Activated CD4-positive, alpha-beta T cell treated with anti-CD3 and anti-CD28 coated beads for 36 hours (primary cell): Measurements from ENCODE around the gene PJA2. TPM values are rescaled to one million over a fixed set of nuclear protein-coding genes. Genes with fewer than 3 reads are reported as not detected.

Experiments
- ATAC-seq: fragments of 200-7000 bp; cut with Tn5 transposase; one replicate; pipeline ENCODE4 v1.10.0; 2021; ENCODE audit warnings: mild to moderate bottlenecking, moderate library complexity
- CTCF ChIA-PET: fragments of 350-600 bp; sonication (Branson Sonifier 250); formaldehyde crosslinking; loops from one replicate; lab custom pipeline; 2021; ENCODE audit warnings: antibody characterized with exemption; lab: Charles Lee
- POLR2A ChIA-PET: fragments of 350-600 bp; sonication (Branson Sonifier 250); formaldehyde crosslinking; loops from one replicate; lab custom pipeline; 2021; ENCODE audit warnings: antibody characterized with exemption, inconsistent platforms; lab: Charles Lee
- DNase-seq: peaks from one replicate; pipeline ENCODE4 v3.0.0-alpha.2; 2020
- H3K27ac Mint-ChIP-seq: one replicate; pipeline ENCODE4 v1.8.0; 2021; ENCODE audit warnings: mixed read lengths
- H3K27me3 Mint-ChIP-seq: one replicate; pipeline ENCODE4 v1.8.0; 2021; ENCODE audit warnings: mixed read lengths
- H3K36me3 Mint-ChIP-seq: one replicate; pipeline ENCODE4 v1.8.0; 2021; ENCODE audit warnings: low read depth, mixed read lengths
- H3K4me1 Mint-ChIP-seq: one replicate; pipeline ENCODE4 v1.8.0; 2021; ENCODE audit warnings: mixed read lengths
- H3K4me3 Mint-ChIP-seq: one replicate; pipeline ENCODE4 v1.8.0; 2021; ENCODE audit warnings: mild to moderate bottlenecking, moderate library complexity, mixed read lengths
- H3K9me3 Mint-ChIP-seq: one replicate; pipeline ENCODE4 v1.8.0; 2021; ENCODE audit warnings: low read depth, mixed read lengths
- intact Hi-C, 2 experiments: fragments of 100-400 bp; cut with DNase I in 1 of 2; cut with micrococcal nuclease in 1 of 2; formaldehyde crosslinking; loops; one replicate each; pipeline versions ENCODE4 v1.14.2 to v1.15.1; 2022 to 2024; cut with DNase I, micrococcal nuclease
- total RNA-seq, 2 experiments: library from RNA; stranded (reverse); gene quantifications; one replicate each; pipeline ENCODE4 v1.2.3, GENCODE V29; 2021

The PJA2 gene
- total RNA-seq, 2 experiments from 2014 or later = 51.8 to 56.4 TPM

DNA sequence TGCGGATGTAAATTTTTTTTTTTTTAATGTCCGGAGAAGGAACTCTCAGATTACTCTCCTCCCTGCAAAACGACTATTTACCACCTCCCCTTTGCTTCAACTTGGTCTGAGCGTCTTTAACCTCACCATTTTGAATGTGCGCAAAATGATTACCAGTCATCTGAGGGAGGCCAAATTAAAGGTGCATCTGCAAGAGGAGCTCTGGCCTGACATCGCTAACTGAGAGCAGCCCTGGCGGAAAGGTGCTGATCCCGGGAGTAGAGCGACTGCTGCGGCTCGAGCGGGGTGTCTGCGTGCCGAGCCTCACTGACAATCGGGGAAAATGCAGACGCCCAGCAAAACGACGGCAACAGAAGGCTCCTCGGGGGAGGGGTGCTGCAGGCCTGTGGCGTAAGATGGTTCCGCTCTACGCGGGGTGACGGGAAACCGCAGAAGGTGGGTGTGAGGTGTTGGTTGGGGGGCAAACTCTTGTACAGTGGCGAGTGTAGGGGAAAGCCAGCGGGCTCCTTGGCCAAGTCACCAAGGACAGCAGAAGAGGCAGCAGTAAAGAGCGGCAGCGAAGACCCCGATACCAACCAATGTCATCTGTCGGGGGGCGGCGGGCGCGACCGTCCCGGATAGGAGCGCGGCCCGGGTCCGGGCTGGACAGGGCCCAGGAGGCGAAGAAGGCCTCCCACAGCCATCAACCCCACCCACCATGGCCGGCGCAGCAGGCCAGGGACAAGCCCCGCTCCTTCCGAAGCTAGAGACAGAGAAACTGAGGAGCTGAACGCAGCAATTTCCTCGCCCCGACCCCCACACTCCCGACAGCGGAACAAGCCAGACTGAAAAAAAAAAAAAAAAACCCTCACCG, 557 bp downstream of the PJA2 start:
- intact Hi-C loops = loop anchor here (5.0 to 10.0 kb wide), 6 partner anchors 37 to 1846 kb away; partner anchors contain the start of gene WDR36 (in 1 of the 2)
- ChIA-PET POLR2A (interaction anchor here (0.7 kb wide), 2 partner anchors 80 to 1220 kb away, joined by 3 to 5 read pairs; no protein-coding TSS in a partner anchor), CTCF (interaction anchor here (1.0 to 1.3 kb wide), 3 partner anchors 12 to 39 kb away, joined by 3 read pairs; no protein-coding TSS in a partner anchor)
- Mint-ChIP-seq H3K4me3 (peak overlapping the region; percentile 99), H3K27me3 (no peaks in the 10 kb centered on the region), H3K9me3 (peaks cover 4% of the 10 kb centered on the region), H3K36me3 (peaks cover 10% of the 10 kb centered on the region), H3K27ac (peak overlapping the region; percentile 99), H3K4me1 (peaks cover 45% of the 10 kb centered on the region)
- DNase-seq = peak; percentile 89
- peak; percentile 14 for ATAC-seq

DNA sequence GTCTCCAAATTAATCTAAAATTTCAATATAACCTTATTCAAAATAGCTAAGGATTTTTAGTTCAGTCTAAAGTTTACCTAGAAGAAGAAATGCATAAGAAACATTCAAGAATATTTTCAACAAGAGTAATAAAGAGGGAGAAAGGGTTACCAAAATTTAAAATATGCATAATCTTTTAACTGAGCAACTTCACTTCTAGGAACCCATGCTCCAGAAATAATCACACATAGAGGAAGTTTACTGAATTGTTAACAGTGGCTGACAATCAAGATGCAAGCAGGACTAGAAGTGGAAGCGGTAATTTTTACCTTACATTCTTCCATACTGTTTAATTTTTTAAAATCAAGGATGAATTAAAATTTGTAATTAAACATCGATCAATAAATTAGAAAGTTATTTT, 1.9 kb downstream of the PJA2 start:
- H3K4me3 Mint-ChIP-seq = peak overlapping the region; percentile 99
- ChIA-PET POLR2A (interaction anchor here (0.6 kb wide), 1 partner anchor 220 kb away, joined by 8 read pairs; no protein-coding TSS in a partner anchor), CTCF (no interaction called here)
- no peaks in the 10 kb centered on the region for H3K27me3 Mint-ChIP-seq
- H3K9me3 Mint-ChIP-seq = no peaks in the 10 kb centered on the region
- intact Hi-C loops = loop anchor here (5.0 to 10.0 kb wide), 6 partner anchors 36 to 1847 kb away; partner anchors contain the start of gene WDR36 (in 1 of the 2)
- H3K27ac Mint-ChIP-seq = peak overlapping the region; percentile 83
- peaks cover 17% of the 10 kb centered on the region for H3K36me3 Mint-ChIP-seq
- H3K4me1 Mint-ChIP-seq = peaks cover 50% of the 10 kb centered on the region
- DNase-seq (no peak), ATAC-seq (no peak)

DNA sequence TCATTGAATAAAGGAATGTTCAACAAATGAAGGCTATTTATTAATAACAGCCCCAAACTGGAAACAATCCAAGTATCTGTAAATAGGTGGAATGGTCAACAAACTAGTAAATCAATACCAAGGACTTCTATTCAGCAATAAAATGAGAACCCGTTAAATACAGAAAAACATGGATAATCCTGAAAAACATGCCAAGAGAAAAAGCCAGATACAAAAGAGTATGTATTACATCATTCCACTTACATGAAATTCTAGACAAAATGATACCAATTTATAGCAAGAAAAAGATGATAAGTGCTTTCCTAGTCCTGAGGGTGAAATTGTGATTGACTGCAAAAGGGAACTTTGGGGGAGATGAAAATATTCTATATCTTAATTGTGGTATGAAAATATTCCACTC, 3.1 kb downstream of the PJA2 start:
- intact Hi-C loops = loop anchor here (5.0 to 10.0 kb wide), 6 partner anchors 34 to 1848 kb away; partner anchors contain the start of gene WDR36 (in 1 of the 2)
- CTCF ChIA-PET = no interaction called here
- DNase-seq = no peak
- Mint-ChIP-seq H3K4me3 (peak overlapping the region; percentile 99), H3K36me3 (peaks cover 19% of the 10 kb centered on the region), H3K9me3 (no peaks in the 10 kb centered on the region), H3K27me3 (no peaks in the 10 kb centered on the region), H3K27ac (peak overlapping the region; percentile 78), H3K4me1 (peaks cover 60% of the 10 kb centered on the region)
- ATAC-seq = no peak
- POLR2A ChIA-PET = no interaction called here

DNA sequence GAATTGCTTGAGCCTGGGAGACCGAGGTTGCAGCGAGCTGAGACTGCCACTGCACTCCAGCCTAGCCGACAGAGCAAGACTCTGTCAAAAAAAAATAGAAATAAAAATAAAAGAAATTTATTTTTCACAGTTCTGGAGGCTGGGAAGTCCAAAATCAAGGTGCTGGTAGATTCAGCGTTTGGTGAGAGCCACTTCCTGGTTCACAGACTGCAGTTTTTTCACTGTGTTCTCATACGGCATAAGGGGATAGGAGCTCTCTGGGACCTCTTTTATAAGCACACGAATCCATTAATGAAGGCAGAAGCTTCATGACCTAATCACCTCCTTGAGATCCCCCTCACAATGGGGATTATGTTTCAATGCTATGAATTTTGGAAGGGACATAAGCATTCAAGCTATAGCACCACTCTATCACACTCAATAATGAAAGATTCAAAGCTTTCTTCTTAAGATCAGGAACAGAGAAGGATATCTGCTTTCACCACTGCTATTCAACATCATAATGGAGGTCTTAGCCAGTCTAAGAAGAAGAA, 5.3 kb downstream of the PJA2 start:
- ATAC-seq = no peak
- Mint-ChIP-seq H3K4me3 (no peak overlapping the region), H3K4me1 (peaks cover 70% of the 10 kb centered on the region), H3K9me3 (no peaks in the 10 kb centered on the region), H3K36me3 (peaks cover 32% of the 10 kb centered on the region), H3K27me3 (no peaks in the 10 kb centered on the region), H3K27ac (no peak overlapping the region)
- intact Hi-C loops = loop anchor here (10.0 kb wide), 4 partner anchors 160 to 1850 kb away; partner anchors contain the start of gene WDR36 (in 1 of the 2)
- ChIA-PET CTCF (interaction anchor here (0.5 to 2.0 kb wide), 3 partner anchors 9 to 319 kb away, joined by 3 to 6 read pairs (median 3); no protein-coding TSS in a partner anchor), POLR2A (no interaction called here)
- no peak for DNase-seq

DNA sequence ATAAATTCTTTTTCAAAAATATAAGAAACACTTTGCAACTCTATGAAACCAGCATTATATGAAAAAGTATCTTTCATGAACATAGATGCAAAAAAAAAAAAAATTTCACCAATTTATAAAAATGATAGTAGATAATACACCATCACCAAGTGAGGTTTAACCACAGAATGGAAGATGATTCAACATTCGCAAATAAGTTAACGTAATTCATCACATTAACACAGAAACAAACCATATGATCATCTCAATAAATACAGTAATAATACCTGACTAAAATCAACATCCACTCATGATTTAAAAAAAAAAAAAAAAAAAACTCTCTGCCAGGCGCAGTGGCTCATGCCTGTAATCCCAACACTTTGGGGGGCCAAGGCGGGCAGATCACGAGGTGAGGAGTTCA, 6.3 kb downstream of the PJA2 start:
- intact Hi-C loops = loop anchor here (10.0 kb wide), 4 partner anchors 159 to 1851 kb away; partner anchors contain the start of gene WDR36 (in 1 of the 2)
- Mint-ChIP-seq H3K27ac (peak overlapping the region; percentile 31), H3K4me1 (peaks cover 75% of the 10 kb centered on the region), H3K9me3 (no peaks in the 10 kb centered on the region), H3K27me3 (no peaks in the 10 kb centered on the region), H3K4me3 (no peak overlapping the region), H3K36me3 (peaks cover 31% of the 10 kb centered on the region)
- ATAC-seq (no peak), DNase-seq (no peak)
- CTCF ChIA-PET = no interaction called here
- POLR2A ChIA-PET = interaction anchor here (0.6 kb wide), 1 partner anchor 1580 kb away, joined by 3 read pairs; no protein-coding TSS in a partner anchor

DNA sequence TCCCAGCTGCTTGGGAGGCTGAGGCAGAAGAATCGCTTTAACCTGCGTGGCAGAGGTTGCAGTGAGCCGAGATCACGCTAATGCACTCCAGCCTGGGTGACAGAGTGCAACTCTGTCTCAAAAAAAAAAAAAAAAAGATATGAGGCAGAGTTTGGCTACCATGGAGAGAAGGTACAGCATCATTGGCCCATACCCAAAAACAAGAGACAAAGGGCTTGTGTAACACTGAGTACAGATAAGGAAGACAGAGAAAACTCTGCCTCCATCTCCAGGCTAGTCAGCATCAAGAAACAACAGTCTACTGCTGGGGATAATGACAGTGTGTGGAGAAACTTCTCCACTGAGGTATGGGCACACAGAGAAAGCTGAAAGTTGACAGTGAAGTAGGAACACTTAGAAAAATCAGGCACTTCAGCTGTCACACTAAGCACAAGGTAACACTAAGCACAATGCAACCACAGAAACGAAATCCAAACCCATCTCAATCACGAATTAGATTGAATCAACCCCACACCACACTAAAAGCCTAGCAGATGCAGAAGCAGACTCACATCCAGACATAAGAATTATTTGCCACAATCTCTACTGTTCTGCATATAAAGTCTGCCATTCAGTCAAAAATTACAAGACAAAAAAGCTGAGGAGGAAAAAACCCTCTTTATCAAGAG, 10.5 kb downstream of the PJA2 start:
- intact Hi-C loops = no loop called here
- peak; percentile 71 for ATAC-seq
- no peak overlapping the region for H3K27ac Mint-ChIP-seq
- CTCF ChIA-PET = interaction anchor here (0.7 kb wide), 1 partner anchor 34 kb away, joined by 3 read pairs; no protein-coding TSS in a partner anchor
- no peaks in the 10 kb centered on the region for H3K27me3 Mint-ChIP-seq
- no peak for DNase-seq
- H3K4me3 Mint-ChIP-seq = no peak overlapping the region
- H3K4me1 Mint-ChIP-seq = peaks cover 75% of the 10 kb centered on the region
- H3K9me3 Mint-ChIP-seq = no peaks in the 10 kb centered on the region
- peaks cover 34% of the 10 kb centered on the region for H3K36me3 Mint-ChIP-seq
- POLR2A ChIA-PET = interaction anchor here (1.1 kb wide), 1 partner anchor 14 kb away, joined by 4 read pairs; no protein-coding TSS in a partner anchor

DNA sequence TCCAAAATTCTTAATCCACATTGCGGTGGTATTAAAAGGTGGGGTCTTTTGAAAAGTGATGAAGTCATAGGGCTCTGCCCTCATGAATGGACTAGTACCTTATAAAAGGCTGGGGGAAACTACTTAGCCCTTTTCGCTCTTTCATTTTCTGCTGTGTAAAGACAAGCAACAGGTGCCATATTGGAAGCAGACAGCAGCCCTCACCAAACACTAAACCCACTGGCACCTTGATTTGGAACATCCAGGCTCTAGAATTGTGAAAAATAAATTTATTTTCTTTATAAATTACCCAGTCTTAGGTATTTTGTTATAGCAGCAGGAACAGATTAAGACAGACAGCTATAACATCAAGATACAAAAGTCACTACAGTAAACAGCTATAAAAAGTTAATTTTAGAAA, 12.8 kb downstream of the PJA2 start:
- DNase-seq (no peak), ATAC-seq (no peak)
- Mint-ChIP-seq H3K36me3 (peaks cover 35% of the 10 kb centered on the region), H3K27me3 (no peaks in the 10 kb centered on the region), H3K4me1 (peaks cover 75% of the 10 kb centered on the region), H3K27ac (no peak overlapping the region), H3K9me3 (no peaks in the 10 kb centered on the region), H3K4me3 (no peak overlapping the region)
- ChIA-PET POLR2A (no interaction called here), CTCF (interaction anchor here (0.5 kb wide), 1 partner anchor 1507 kb away, joined by 3 read pairs; no protein-coding TSS in a partner anchor)
- intact Hi-C loops = no loop called here

DNA sequence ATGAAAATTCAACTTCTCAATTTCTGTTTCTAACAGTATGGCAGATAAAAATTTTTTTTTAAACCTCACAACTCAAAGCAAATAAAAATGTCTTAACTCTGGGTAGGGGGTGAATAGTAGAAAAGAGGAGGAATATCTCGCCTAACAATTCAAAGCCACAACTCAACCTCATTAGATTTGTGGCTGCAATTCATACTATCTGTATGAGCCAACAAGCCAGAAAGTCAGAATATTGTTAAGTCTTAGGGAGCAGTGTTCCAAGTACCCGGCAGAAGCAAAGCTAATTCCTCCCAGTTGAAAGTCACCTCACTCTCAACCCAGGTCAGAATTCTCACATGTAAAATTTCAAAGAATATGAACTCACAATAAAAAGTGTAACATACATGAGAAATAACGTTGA, 15.0 kb downstream of the PJA2 start:
- DNase-seq (no peak), ATAC-seq (no peak)
- intact Hi-C loops = no loop called here
- Mint-ChIP-seq H3K4me1 (peaks cover 72% of the 10 kb centered on the region), H3K9me3 (no peaks in the 10 kb centered on the region), H3K27ac (no peak overlapping the region), H3K27me3 (no peaks in the 10 kb centered on the region), H3K4me3 (no peak overlapping the region), H3K36me3 (peaks cover 40% of the 10 kb centered on the region)
- CTCF ChIA-PET = no interaction called here
- POLR2A ChIA-PET = no interaction called here

DNA sequence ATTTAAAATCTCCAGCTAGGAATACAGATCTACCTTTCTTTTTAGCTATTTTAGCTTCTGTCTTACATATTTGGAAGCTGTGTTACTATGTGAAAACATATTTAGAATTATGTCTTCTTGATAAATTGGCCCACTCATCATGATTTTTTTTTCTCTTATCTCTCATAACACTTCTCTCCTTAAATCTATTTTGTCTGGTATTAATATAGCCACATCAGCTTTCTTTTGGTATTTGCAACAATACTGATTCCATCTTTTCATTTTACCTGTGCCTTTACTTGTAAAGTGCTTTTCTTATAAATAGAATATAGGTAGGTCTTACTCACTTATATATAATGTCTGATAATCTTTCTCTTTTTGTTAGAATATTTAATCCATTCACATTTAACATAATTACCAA, 19.6 kb downstream of the PJA2 start:
- H3K36me3 Mint-ChIP-seq = peaks cover 33% of the 10 kb centered on the region
- peaks cover 75% of the 10 kb centered on the region for H3K4me1 Mint-ChIP-seq
- ChIA-PET POLR2A (no interaction called here), CTCF (interaction anchor here (0.8 kb wide), 1 partner anchor 59 kb away, joined by 3 read pairs; no protein-coding TSS in a partner anchor)
- intact Hi-C loops = no loop called here
- ATAC-seq = no peak
- H3K27ac Mint-ChIP-seq = no peak overlapping the region
- no peaks in the 10 kb centered on the region for H3K27me3 Mint-ChIP-seq
- H3K9me3 Mint-ChIP-seq = no peaks in the 10 kb centered on the region
- no peak for DNase-seq
- H3K4me3 Mint-ChIP-seq = no peak overlapping the region

DNA sequence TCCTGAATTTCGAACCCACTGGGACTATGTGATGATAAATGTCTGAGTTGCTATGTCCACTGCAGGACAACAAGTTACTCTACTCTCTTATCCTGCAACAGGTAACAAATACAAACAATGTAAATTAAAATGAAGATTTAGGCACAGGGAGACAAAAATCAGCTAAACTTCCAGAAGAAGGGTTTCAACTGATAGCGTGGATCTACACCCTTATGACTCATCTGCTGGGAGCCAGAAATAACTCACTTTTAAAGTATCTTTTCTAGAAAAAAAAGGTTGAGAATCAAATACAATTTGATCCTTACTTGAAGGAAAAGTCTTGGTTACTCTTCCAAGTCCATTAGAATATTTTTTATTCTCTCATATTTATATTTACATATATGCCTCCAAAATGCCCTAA, 21.4 kb downstream of the PJA2 start:
- Mint-ChIP-seq H3K4me1 (peaks cover 64% of the 10 kb centered on the region), H3K36me3 (peaks cover 31% of the 10 kb centered on the region), H3K27me3 (no peaks in the 10 kb centered on the region), H3K4me3 (no peak overlapping the region), H3K27ac (no peak overlapping the region), H3K9me3 (no peaks in the 10 kb centered on the region)
- intact Hi-C loops = no loop called here
- DNase-seq (no peak), ATAC-seq (no peak)
- CTCF ChIA-PET = interaction anchor here (1.4 kb wide), 1 partner anchor 13 kb away, joined by 4 read pairs; no protein-coding TSS in a partner anchor
- POLR2A ChIA-PET = no interaction called here
